ENCODE measurements around the gene CDA.

- TF ChIP-seq CTCF (IDR thresholded peaks at IDR 0.05; ENCODE audit: extremely low read depth in 1 of 2, insufficient read depth in 1 of 2, low read depth in 1 of 2, low read length in 2 of 2) (no peak), POLR2A (IDR thresholded peaks at IDR 0.05; ENCODE audit: low read depth, low read length) (no peak), POLR2AphosphoS5 (IDR thresholded peaks at IDR 0.05; ENCODE audit: insufficient read depth, low read depth, low read length) (no peak), MAX (IDR thresholded peaks at IDR 0.05; ENCODE audit: insufficient read depth, insufficient read length) (no peak), EZH2 (IDR thresholded peaks at IDR 0.05; ENCODE audit: borderline replicate concordance, low read depth, low read length, severe bottlenecking) (no peak), JUN (IDR thresholded peaks at IDR 0.05; ENCODE audit: borderline replicate concordance, insufficient read depth, insufficient read length, low read depth) (no peak)
Measured at GRCh38 chr1:20555025-20555757, 33.7 kb upstream of the CDA start.
